ENCODE measurements around the gene PHC2.

DNA sequence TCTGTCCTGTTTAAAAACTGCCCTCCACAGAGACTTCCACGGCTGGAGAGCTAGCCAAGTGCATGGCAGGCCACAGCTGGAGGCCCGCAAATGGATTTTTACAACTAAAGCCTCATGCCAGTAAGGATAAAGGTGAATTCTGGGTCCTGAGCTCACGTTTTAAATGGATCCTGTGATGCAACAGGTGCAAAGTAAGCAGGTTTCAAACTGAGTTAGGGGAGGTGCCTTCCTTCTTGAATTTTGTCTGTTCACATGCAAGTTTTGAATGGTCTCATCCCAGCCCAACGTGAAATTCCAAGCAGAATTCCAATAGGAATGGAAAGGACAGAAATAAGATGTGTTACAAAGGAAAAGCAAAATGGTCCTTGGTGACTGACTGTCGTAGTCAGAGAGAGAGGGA, 73.8 kb downstream of the PHC2 start:
- no peak for TF ChIP-seq POLR2AphosphoS5 (IDR thresholded peaks at IDR 0.05; ENCODE audit: low read depth, low read length)
- no peak for TF ChIP-seq POLR2A (IDR thresholded peaks at IDR 0.05; ENCODE audit: low read depth, low read length)
